Left ventricle myocardium inferior (tissue), 1 donor: ENCODE results near the gene CATSPERD. TPM values are rescaled to one million over a fixed set of nuclear protein-coding genes. Genes with fewer than 3 reads are reported as not detected.

ENCODE experiments used
- DNase-seq: peaks from one replicate; pipeline ENCODE4 v3.0.0-alpha.2; 2020
- H3K27ac ChIP-seq: fragments of 200-600 bp; replicated peaks from 2 replicates; pipeline ENCODE4 v1.8.0; 2021
- H3K27me3 ChIP-seq: fragments of 200-600 bp; 2 replicates; pipeline ENCODE4 v1.8.0; 2021; ENCODE audit warnings: low read depth
- H3K36me3 ChIP-seq: fragments of 200-600 bp; 2 replicates; pipeline ENCODE4 v1.8.0; 2021
- H3K4me1 ChIP-seq: fragments of 200-600 bp; 2 replicates; pipeline ENCODE4 v1.8.0; 2021
- H3K4me3 ChIP-seq: fragments of 200-600 bp; 2 replicates; pipeline ENCODE4 v1.8.0; 2021; ENCODE audit warnings: mild to moderate bottlenecking, moderate library complexity
- H3K9me3 ChIP-seq: fragments of 200-600 bp; replicated peaks from 2 replicates; pipeline ENCODE4 v1.8.0; 2021
- intact Hi-C: fragments of 100-400 bp; cut with micrococcal nuclease; formaldehyde crosslinking; loops from one replicate; pipeline ENCODE4 v1.11.0; 2022
- total RNA-seq: library from RNA; stranded (reverse); fragmentation: NEBNext Ultra II Directional; extraction: Animal tissue kit (Norgen Biotek cat#: 25700); gene quantifications from one replicate; pipeline ENCODE4 v1.2.1, GENCODE V29; 2021
- TF ChIP-seq, protein P1 (sequence below): fragments of 200-600 bp; IDR thresholded peaks from 2 replicates; pipeline ENCODE4 v1.8.0; 2021; ENCODE audit warnings: antibody characterized with exemption, mild to moderate bottlenecking, borderline replicate concordance
- donor health status: DM: no; HTN: yes; CAD: no; lungs with severe emphysema.

CATSPERD gene
- total RNA-seq, 1 donor from 2014 or later = not detected

DNA sequence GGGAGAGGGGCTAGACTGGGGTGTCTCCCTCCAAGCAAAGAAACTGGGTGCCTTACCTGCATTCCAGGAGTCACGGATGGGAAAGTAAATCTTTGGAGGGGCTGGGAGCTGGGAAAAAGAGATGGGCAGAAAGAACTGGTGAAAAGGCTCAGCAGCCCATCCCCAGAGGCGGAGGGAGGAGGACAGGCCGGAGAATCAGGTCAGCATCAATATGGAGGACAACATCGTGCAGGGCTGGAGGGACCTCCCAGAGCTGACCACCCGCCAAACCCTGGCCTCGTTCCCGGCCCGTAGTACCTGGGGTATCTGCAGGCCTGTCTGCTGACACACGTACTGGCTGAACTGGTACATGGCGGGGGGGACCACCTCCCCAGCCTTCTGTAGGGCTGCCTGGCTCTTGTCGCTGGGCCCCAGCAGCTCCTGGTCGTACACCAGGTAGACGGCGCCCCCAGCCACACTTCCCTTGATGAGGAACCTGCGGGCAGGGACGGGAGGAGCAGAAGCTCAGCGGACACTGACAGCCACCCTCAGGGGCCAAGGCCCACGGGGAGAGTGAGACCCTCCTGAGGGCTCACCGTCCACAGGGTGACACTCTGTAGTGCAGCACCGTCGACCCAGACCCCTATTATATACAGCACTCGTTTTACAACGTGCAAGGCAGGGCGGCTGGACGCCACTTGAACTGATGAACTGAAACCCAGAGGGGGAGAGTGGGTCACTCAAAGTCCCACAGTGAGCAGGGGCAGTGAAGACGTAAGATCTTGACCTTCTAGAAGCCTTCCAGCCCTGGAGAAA lies 41.0 kb upstream of the CATSPERD start:
- peaks cover 13% of the 10 kb centered on the region for H3K36me3 ChIP-seq
- intact Hi-C loops = no loop called here
- TF ChIP-seq, protein P1, sequence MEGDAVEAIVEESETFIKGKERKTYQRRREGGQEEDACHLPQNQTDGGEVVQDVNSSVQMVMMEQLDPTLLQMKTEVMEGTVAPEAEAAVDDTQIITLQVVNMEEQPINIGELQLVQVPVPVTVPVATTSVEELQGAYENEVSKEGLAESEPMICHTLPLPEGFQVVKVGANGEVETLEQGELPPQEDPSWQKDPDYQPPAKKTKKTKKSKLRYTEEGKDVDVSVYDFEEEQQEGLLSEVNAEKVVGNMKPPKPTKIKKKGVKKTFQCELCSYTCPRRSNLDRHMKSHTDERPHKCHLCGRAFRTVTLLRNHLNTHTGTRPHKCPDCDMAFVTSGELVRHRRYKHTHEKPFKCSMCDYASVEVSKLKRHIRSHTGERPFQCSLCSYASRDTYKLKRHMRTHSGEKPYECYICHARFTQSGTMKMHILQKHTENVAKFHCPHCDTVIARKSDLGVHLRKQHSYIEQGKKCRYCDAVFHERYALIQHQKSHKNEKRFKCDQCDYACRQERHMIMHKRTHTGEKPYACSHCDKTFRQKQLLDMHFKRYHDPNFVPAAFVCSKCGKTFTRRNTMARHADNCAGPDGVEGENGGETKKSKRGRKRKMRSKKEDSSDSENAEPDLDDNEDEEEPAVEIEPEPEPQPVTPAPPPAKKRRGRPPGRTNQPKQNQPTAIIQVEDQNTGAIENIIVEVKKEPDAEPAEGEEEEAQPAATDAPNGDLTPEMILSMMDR = no peak
- H3K4me3 ChIP-seq = peak overlapping the region; percentile 91
- H3K27ac ChIP-seq = peak overlapping the region; percentile 96
- peaks cover 45% of the 10 kb centered on the region for H3K4me1 ChIP-seq
- no peak for DNase-seq
- no peaks in the 10 kb centered on the region for H3K27me3 ChIP-seq
- H3K9me3 ChIP-seq = no peaks in the 10 kb centered on the region

DNA sequence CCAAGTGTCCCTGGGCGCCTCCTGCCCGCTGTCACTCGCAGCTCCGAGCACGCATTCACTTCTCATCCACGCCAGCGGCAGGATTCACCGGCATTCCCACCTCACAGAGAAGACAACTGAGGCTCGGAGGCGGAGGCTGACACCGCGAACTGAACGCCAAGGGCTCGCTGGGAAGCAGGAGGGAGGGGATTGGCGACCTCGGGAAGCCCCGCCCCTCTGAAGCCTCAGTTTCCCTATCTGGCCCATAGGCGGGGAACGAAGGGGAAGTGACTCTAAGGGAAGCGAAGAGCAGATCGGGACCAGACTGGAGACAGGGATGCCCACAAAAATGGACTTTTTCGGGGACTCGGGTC lies 40.4 kb upstream of the CATSPERD start:
- TF ChIP-seq, protein P1 = no peak
- DNase-seq = no peak
- peaks cover 44% of the 10 kb centered on the region for H3K4me1 ChIP-seq
- intact Hi-C loops = no loop called here
- peak overlapping the region; percentile 96 for H3K27ac ChIP-seq
- peak overlapping the region; percentile 91 for H3K4me3 ChIP-seq
- H3K36me3 ChIP-seq = peaks cover 13% of the 10 kb centered on the region
- H3K27me3 ChIP-seq = no peaks in the 10 kb centered on the region
- no peaks in the 10 kb centered on the region for H3K9me3 ChIP-seq

DNA sequence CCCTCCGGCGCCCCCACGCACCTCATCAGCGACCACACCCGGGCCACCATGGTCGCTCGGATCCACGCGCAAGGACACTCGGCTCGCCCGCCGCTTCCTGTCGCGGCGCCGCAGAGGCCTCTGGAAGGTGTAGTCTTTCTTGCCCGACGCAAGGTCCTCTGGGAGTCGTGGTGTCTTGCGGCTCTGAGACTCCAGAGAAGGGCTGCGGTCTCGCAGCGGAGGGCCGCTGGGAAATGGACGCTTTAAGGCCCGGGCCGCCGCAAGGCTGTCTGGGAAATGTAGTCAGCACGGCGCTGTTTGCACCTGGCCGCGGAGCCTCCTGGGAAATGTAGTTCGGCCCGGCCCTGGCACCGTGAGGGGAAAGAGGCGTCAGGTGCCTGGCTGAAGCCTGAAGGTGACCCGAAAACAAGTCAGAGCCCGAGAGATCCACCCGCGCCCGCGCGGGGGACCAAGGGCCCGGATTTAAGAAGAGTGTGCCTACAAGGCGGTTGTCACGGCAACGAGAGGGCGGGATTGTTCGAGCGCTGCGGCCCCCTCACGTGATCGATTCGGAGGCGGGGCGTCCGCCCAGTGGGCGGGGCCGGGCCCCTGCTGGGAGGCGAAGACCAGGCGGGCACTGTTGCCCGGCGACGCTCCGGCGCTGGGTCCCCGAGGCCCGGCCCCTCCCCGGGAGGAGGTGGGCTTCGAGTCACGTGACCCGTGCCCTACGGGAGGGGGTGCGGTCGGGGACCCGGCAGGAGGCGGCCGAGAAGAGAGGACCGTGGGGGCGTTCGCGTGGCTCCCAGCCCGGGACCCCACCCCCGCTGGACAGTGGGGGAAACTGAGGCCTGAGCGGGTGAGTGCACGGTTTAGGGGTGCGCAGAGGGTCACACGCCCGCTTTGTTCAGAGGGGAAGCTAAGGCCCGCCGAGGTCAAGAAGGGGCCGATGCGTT lies 39.7 kb upstream of the CATSPERD start, which contains the start of the genes HSD11B1L and MICOS13:
HSD11B1L (plus strand) TSS at position 591 of the 932 bp plus-strand sequence. CDS start 3,806 bp downstream, outside the sequence.
MICOS13 (minus strand) TSS at position 80 of the 932 bp plus-strand sequence; CDS start at position 50, 30 bp downstream.
- peak within 1 kb of the TSS; percentile 96 for H3K27ac ChIP-seq
- DNase-seq = peak; percentile 99
- intact Hi-C loops = no loop called here
- TF ChIP-seq, protein P1 = no peak
- no peaks in the 10 kb centered on the region for H3K27me3 ChIP-seq
- H3K4me1 ChIP-seq = peaks cover 38% of the 10 kb centered on the region
- no peaks in the 10 kb centered on the region for H3K9me3 ChIP-seq
- H3K4me3 ChIP-seq = peak within 1 kb of the TSS; percentile 91
- peaks cover 13% of the 10 kb centered on the region for H3K36me3 ChIP-seq

- no peak for DNase-seq
- intact Hi-C loops = no loop called here
- H3K9me3 ChIP-seq = no peaks in the 10 kb centered on the region
- TF ChIP-seq, protein P1 = no peak
- H3K4me1 ChIP-seq = peaks cover 35% of the 10 kb centered on the region
- peaks cover 13% of the 10 kb centered on the region for H3K36me3 ChIP-seq
- H3K4me3 ChIP-seq = peak overlapping the region; percentile 91
- no peaks in the 10 kb centered on the region for H3K27me3 ChIP-seq
- peak overlapping the region; percentile 96 for H3K27ac ChIP-seq
Measured at GRCh38 chr19:5681391-5682106, 38.9 kb upstream of the CATSPERD start.

DNA sequence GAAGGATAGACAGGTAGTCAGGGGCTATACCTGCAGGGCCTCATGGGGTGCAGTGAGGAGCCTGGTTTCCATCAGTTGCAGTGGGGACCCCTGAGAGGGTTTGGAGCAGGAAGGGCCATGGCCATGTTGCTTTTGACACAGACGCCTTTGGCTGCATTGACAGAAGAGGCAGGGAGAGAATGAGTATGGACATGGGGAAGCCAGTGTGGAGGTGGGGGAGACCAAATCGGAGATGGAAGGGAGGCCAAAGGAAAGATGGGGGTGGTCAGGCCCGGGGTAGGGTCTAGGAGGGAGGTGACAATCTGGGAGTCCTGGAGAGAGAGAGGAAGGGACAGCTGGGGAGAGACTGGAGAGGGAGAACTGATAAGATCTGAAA lies 38.3 kb upstream of the CATSPERD start:
- Histone ChIP-seq H3K4me1 (peaks cover 37% of the 10 kb centered on the region), H3K4me3 (no peak overlapping the region), H3K27me3 (no peaks in the 10 kb centered on the region), H3K36me3 (peaks cover 13% of the 10 kb centered on the region), H3K9me3 (no peaks in the 10 kb centered on the region), H3K27ac (no peak overlapping the region)
- TF ChIP-seq, protein P1 = no peak
- intact Hi-C loops = no loop called here
- DNase-seq = no peak
